Caco-2 (cell line): ENCODE measurements around the gene AFF1. TPM values are rescaled to one million over a fixed set of nuclear protein-coding genes. Genes with fewer than 3 reads are reported as not detected.

Source experiments
- BruUV-seq: library from RNA; stranded (reverse); fragments of 400-500 nt; replicated peaks from 2 replicates; lab custom pipeline; 2021; lab: Mats Ljungman, UMichigan
- CTCF ChIA-PET: fragments of 300-600 bp; sonication (Branson Sonifier 250); formaldehyde crosslinking; loops from one replicate; lab custom pipeline; 2022; ENCODE audit warnings: antibody characterized with exemption; lab: Charles Lee
- POLR2A ChIA-PET: fragments of 300-600 bp; sonication (Branson Sonifier 250); formaldehyde crosslinking; loops from one replicate; lab custom pipeline; 2022; ENCODE audit warnings: antibody characterized with exemption; lab: Charles Lee
- DNase-seq, 2 experiments: peaks; one replicate each; pipeline versions ENCODE4 v3.0.0 to v3.0.0-alpha.2; 2020 to 2022
- H3K27me3 ChIP-seq: replicated peaks from 2 replicates; pipeline ENCODE4 v1.6.0; 2011; ENCODE audit warnings: low read length; ENCODE audit not compliant: control insufficient read depth, insufficient read depth
- H3K36me3 ChIP-seq: 2 replicates; pipeline ENCODE4 v1.5.1; 2011; ENCODE audit warnings: low read length; ENCODE audit not compliant: control insufficient read depth, insufficient read depth
- H3K4me1 ChIP-seq: fragments of 250-450 bp; sonication (Bioruptor Pico); 2 replicates; pipeline ENCODE4 v1.5.1; 2020; ENCODE audit warnings: mild to moderate bottlenecking
- H3K4me3 ChIP-seq: 2 replicates; pipeline ENCODE4 v1.5.1; 2011; ENCODE audit warnings: low read depth, mild to moderate bottlenecking, control low read depth, low read length
- H3K9me3 ChIP-seq: fragments of 250-450 bp; sonication (Bioruptor Pico); 2 replicates; pipeline ENCODE4 v1.5.1; 2020; ENCODE audit warnings: mild to moderate bottlenecking, moderate library complexity
- H3K27ac Mint-ChIP-seq: one replicate; pipeline ENCODE4 v1.8.0; 2022; ENCODE audit warnings: mixed read lengths; ENCODE audit not compliant: unreplicated experiment
- H3K27me3 Mint-ChIP-seq: one replicate; pipeline ENCODE4 v1.8.0; 2022; ENCODE audit warnings: mixed read lengths; ENCODE audit not compliant: insufficient read depth, unreplicated experiment
- H3K36me3 Mint-ChIP-seq: one replicate; pipeline ENCODE4 v1.8.0; 2022; ENCODE audit warnings: mild to moderate bottlenecking, mixed read lengths; ENCODE audit not compliant: insufficient read depth, unreplicated experiment
- H3K4me1 Mint-ChIP-seq: one replicate; pipeline ENCODE4 v1.8.0; 2022; ENCODE audit warnings: low read depth, mixed read lengths; ENCODE audit not compliant: unreplicated experiment
- H3K4me3 Mint-ChIP-seq: one replicate; pipeline ENCODE4 v1.8.0; 2022; ENCODE audit warnings: mild to moderate bottlenecking, moderate library complexity, mixed read lengths; ENCODE audit not compliant: unreplicated experiment
- H3K9me3 Mint-ChIP-seq: one replicate; pipeline ENCODE4 v1.8.0; 2022; ENCODE audit warnings: mixed read lengths; ENCODE audit not compliant: unreplicated experiment
- intact Hi-C: fragments of 100-400 bp; cut with micrococcal nuclease; formaldehyde crosslinking; loops from one replicate; pipeline ENCODE4 v1.10.0; 2022; ENCODE audit not compliant: unreplicated experiment
- total RNA-seq: library from RNA; stranded (reverse); gene quantifications from 2 replicates; pipeline ENCODE4 v1.2.3, GENCODE V29; 2022
- TF ChIP-seq, protein P1 (sequence below), 2 experiments: fragments of 200-600 bp in 1 of 2; IDR thresholded peaks; 1 replicate in 1 of 2; 2 replicates in 1 of 2; pipeline versions ENCODE4 v1.5.1 to v1.8.0; 2011 to 2022; ENCODE audit warnings: antibody characterized with exemption in 1 of 2, control low read depth in 1 of 2, inconsistent platforms in 1 of 2, low read depth in 1 of 2, low read length in 1 of 2, mild to moderate bottlenecking in 1 of 2, moderate library complexity in 1 of 2; ENCODE audit not compliant: insufficient read depth in 1 of 2, severe bottlenecking in 1 of 2, unreplicated experiment in 1 of 2

The AFF1 gene
- total RNA-seq, 1 experiment from 2014 or later = 48.3 TPM

DNA sequence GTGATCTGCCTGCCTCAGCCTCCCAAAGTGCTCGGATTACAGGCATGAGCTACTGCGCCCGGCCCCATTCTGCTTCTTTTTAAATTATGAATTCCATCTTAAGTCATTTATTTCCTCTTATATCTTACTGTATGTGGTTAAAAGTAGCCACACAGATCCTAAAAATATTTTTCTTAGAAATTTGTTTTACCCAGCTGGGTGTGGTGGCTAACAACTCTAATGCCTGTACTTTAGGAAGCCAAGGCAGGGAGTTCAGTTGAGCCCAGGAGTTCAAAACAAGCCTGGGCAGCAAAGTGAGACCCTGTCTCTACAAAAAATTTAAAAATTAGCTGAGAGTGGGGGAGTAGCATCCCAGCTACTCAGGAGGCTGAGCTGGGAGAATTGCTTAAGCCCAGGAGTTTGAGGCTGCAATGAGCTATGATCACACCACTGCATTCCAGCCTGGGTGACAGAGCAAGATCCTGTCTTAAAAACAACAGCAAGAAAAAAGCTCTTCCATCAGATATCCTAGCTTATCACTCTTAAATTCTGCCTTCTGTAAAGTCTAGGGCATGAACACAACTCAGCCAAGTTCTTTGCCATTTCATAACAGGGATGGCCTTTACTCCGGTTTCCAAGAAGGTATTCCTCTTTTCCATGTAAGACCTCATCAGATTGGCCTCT, 15.1 kb upstream of the AFF1 start:
- intact Hi-C loops = no loop called here
- no peak for DNase-seq
- no peaks in the 10 kb centered on the region for H3K36me3 ChIP-seq
- H3K36me3 Mint-ChIP-seq = no peaks in the 10 kb centered on the region
- H3K4me1 ChIP-seq = peaks cover 5% of the 10 kb centered on the region; the same call in 1 of the 2 replicates
- ChIA-PET POLR2A (interaction anchor here (0.7 kb wide), 1 partner anchor 1176 kb away, joined by 3 read pairs; no protein-coding TSS in a partner anchor), CTCF (interaction anchor here (0.6 to 1.1 kb wide), 4 partner anchors 15 to 445 kb away, joined by 3 to 4 read pairs (median 3); partner anchors contain the start of gene AFF1)
- peaks cover 3% of the 10 kb centered on the region for H3K4me1 Mint-ChIP-seq
- H3K27me3 ChIP-seq = no peaks in the 10 kb centered on the region
- TF ChIP-seq, protein P1, sequence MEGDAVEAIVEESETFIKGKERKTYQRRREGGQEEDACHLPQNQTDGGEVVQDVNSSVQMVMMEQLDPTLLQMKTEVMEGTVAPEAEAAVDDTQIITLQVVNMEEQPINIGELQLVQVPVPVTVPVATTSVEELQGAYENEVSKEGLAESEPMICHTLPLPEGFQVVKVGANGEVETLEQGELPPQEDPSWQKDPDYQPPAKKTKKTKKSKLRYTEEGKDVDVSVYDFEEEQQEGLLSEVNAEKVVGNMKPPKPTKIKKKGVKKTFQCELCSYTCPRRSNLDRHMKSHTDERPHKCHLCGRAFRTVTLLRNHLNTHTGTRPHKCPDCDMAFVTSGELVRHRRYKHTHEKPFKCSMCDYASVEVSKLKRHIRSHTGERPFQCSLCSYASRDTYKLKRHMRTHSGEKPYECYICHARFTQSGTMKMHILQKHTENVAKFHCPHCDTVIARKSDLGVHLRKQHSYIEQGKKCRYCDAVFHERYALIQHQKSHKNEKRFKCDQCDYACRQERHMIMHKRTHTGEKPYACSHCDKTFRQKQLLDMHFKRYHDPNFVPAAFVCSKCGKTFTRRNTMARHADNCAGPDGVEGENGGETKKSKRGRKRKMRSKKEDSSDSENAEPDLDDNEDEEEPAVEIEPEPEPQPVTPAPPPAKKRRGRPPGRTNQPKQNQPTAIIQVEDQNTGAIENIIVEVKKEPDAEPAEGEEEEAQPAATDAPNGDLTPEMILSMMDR (IDR thresholded peaks at IDR 0.05; ENCODE audit: insufficient read depth in 1 of 2, low read depth in 1 of 2, low read length in 1 of 2, severe bottlenecking in 1 of 2, unreplicated experiment in 1 of 2) = no peak
- no peaks in the 10 kb centered on the region for H3K9me3 Mint-ChIP-seq
- H3K9me3 ChIP-seq = no peaks in the 10 kb centered on the region
- H3K4me3 ChIP-seq = no peak overlapping the region
- BruUV-seq = no TSS peak
- H3K4me3 Mint-ChIP-seq = no peak overlapping the region
- no peaks in the 10 kb centered on the region for H3K27me3 Mint-ChIP-seq
- no peak overlapping the region for H3K27ac Mint-ChIP-seq

DNA sequence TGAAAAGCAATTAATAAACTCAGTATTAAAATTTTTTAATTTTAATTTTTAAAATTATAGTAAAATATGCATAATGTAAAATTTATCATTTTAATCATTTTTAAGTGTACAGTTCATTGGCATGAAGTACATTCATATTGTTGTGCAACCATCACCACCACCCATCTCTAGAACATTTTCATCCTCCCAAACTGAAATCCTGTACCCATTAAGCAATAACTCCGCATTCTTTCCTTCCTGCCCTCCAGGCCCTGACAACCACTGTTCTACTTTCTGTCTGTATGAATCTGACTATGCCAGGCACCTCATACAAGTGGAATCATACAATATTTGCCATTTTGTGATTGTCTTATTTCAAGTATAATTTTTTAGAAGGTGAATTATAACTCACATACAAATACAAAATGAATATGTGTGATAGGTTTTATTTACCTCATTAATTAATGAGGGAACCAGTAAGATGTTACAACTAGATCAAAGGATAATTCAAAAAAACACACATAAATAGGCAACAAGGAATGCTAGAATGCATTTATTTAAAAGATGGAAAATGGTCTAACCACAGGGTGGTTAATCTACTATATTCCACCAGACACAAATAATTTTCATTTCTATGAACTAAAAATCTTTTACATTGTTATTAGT, 13.1 kb upstream of the AFF1 start:
- POLR2A ChIA-PET = interaction anchor here (1.0 to 1.3 kb wide), 2 partner anchors 14 to 85 kb away, joined by 5 to 7 read pairs; no protein-coding TSS in a partner anchor
- Mint-ChIP-seq H3K9me3 (no peaks in the 10 kb centered on the region), H3K36me3 (peaks cover 8% of the 10 kb centered on the region), H3K27me3 (no peaks in the 10 kb centered on the region), H3K4me3 (no peak overlapping the region), H3K4me1 (peaks cover 15% of the 10 kb centered on the region), H3K27ac (no peak overlapping the region)
- H3K36me3 ChIP-seq = no peaks in the 10 kb centered on the region
- CTCF ChIA-PET = interaction anchor here (0.6 to 2.8 kb wide), 12 partner anchors 13 to 423 kb away, joined by 3 to 33 read pairs (median 6); partner anchors contain the start of genes AFF1 and PTPN13
- no TSS peak for BruUV-seq
- H3K4me1 ChIP-seq = peaks cover 18% of the 10 kb centered on the region
- no peak for DNase-seq
- 0 out of 2 replicates have a peak, but pooled peaks cover 3% of the 10 kb centered on the region for H3K9me3 ChIP-seq
- TF ChIP-seq, protein P1 (IDR thresholded peaks at IDR 0.05; ENCODE audit: insufficient read depth in 1 of 2, low read depth in 1 of 2, low read length in 1 of 2, severe bottlenecking in 1 of 2, unreplicated experiment in 1 of 2) = no peak
- intact Hi-C loops = loop anchor here (1.0 to 2.0 kb wide), 6 partner anchors 85 to 314 kb away; no protein-coding TSS in a partner anchor
- no peak overlapping the region for H3K4me3 ChIP-seq
- H3K27me3 ChIP-seq = no peaks in the 10 kb centered on the region

DNA sequence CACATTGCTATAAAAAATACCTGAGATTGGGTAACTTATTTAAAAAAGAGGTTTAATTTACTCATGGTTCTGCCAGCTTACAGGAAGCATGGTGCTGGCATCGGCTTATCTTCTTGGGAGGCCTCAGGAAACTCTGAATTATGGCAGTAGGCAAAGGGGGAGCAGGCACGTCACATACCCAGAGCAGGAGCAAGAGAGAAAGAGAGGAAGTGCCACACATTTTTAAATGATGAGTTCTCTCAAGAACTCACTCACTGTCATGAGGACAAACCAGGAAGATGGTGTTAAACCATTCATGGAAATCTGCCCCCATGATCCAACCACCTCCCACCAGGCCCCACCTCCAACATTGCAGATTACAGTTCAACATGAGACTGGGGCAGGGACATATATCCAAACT, 10.0 kb upstream of the AFF1 start:
- H3K4me1 Mint-ChIP-seq = peaks cover 28% of the 10 kb centered on the region
- peaks cover 29% of the 10 kb centered on the region for H3K4me1 ChIP-seq
- no peaks in the 10 kb centered on the region for H3K27me3 Mint-ChIP-seq
- intact Hi-C loops = no loop called here
- peaks cover 9% of the 10 kb centered on the region for H3K36me3 Mint-ChIP-seq
- H3K9me3 Mint-ChIP-seq = no peaks in the 10 kb centered on the region
- H3K27ac Mint-ChIP-seq = no peak overlapping the region
- H3K9me3 ChIP-seq = 0 out of 2 replicates have a peak, but pooled peaks cover 3% of the 10 kb centered on the region
- no peak overlapping the region for H3K4me3 ChIP-seq
- no peak for DNase-seq
- CTCF ChIA-PET = no interaction called here
- H3K4me3 Mint-ChIP-seq = no peak overlapping the region
- no peaks in the 10 kb centered on the region for H3K27me3 ChIP-seq
- no peaks in the 10 kb centered on the region for H3K36me3 ChIP-seq
- BruUV-seq = no TSS peak
- TF ChIP-seq, protein P1 (IDR thresholded peaks at IDR 0.05; ENCODE audit: insufficient read depth in 1 of 2, low read depth in 1 of 2, low read length in 1 of 2, severe bottlenecking in 1 of 2, unreplicated experiment in 1 of 2) = no peak
- POLR2A ChIA-PET = no interaction called here
